ENCODE results near the gene FBXO34. TPM values are rescaled to one million over a fixed set of nuclear protein-coding genes. Genes with fewer than 3 reads are reported as not detected.
A peak's percentile ranks its signal among the peaks of the same experiment; 100 is the strongest.

Gene FBXO34
- total RNA-seq, 1 experiment from 2014 or later: 18.8 TPM

- Histone ChIP-seq H3K27ac (ENCODE audit: low read length) (no peak overlapping the region), H3K4me1 (ENCODE audit: control insufficient read depth, insufficient read depth, low read length) (peaks cover 20% of the 10 kb centered on the region), H3K9me3 (ENCODE audit: control insufficient read depth, insufficient read depth, low read depth, low read length) (no peaks in the 10 kb centered on the region), H3K36me3 (ENCODE audit: control insufficient read depth, insufficient read depth, low read length) (no peaks in the 10 kb centered on the region), H3K4me3 (ENCODE audit: low read depth in 2 of 2, low read length in 2 of 2) (no peak overlapping the region), H3K27me3 (ENCODE audit: control insufficient read depth, insufficient read depth, low read length) (no peaks in the 10 kb centered on the region)
- POLR2A ChIA-PET: no interaction called here
- TF ChIP-seq CTCF (IDR thresholded peaks at IDR 0.05) (no peak), TCF7L2 (IDR thresholded peaks at IDR 0.05; ENCODE audit: low read depth, low read length) (no peak), SIN3A (IDR thresholded peaks at IDR 0.05; ENCODE audit: borderline replicate concordance, insufficient read depth, low read depth, low read length) (no peak), REST (IDR thresholded peaks at IDR 0.05; ENCODE audit: insufficient read depth in 1 of 2, low read depth in 2 of 2, low read length in 1 of 2) (no peak), POLR2AphosphoS5 (IDR thresholded peaks at IDR 0.05; ENCODE audit: low read depth, low read length) (no peak)
- intact Hi-C loops (cut with micrococcal nuclease; ENCODE audit: unreplicated experiment): no loop called here
- BruUV-seq (replicated peaks): no TSS peak
- CTCF ChIA-PET: no interaction called here
- peak; percentile 35; the same call in 1 of the 2 replicates for ATAC-seq
- no peak for DNase-seq (ENCODE audit: low read depth, low spot score)
- in situ Hi-C loops (cut with HindIII; ENCODE audit: low pct_unique_long_range_greater_than_20kb, low sequenced_read_pairs): no loop called here
These were observed 13.9 kb downstream of the FBXO34 start for GRCh38 chr14:55285048-55285652.

- no peaks in the 10 kb centered on the region for H3K9me3 ChIP-seq (ENCODE audit: control insufficient read depth, insufficient read depth, low read depth, low read length)
- no peak for DNase-seq (ENCODE audit: low read depth, low spot score)
- H3K27ac ChIP-seq (ENCODE audit: low read length): no peak overlapping the region
- intact Hi-C loops (cut with micrococcal nuclease; ENCODE audit: unreplicated experiment): no loop called here
- no peak overlapping the region for H3K4me3 ChIP-seq (ENCODE audit: low read depth in 2 of 2, low read length in 2 of 2)
- no TSS peak for BruUV-seq (replicated peaks)
- CTCF ChIA-PET: interaction anchor here (0.6 kb wide), 1 partner anchor 67 kb away, joined by 4 read pairs; no protein-coding TSS in a partner anchor
- ATAC-seq: no peak
- TF ChIP-seq TCF7L2 (IDR thresholded peaks at IDR 0.05; ENCODE audit: low read depth, low read length) (no peak), REST (IDR thresholded peaks at IDR 0.05; ENCODE audit: insufficient read depth in 1 of 2, low read depth in 2 of 2, low read length in 1 of 2) (no peak), CTCF (IDR thresholded peaks at IDR 0.05) (no peak), SIN3A (IDR thresholded peaks at IDR 0.05; ENCODE audit: borderline replicate concordance, insufficient read depth, low read depth, low read length) (no peak), POLR2AphosphoS5 (IDR thresholded peaks at IDR 0.05; ENCODE audit: low read depth, low read length) (no peak)
- no peaks in the 10 kb centered on the region for H3K27me3 ChIP-seq (ENCODE audit: control insufficient read depth, insufficient read depth, low read length)
- in situ Hi-C loops (cut with HindIII; ENCODE audit: low pct_unique_long_range_greater_than_20kb, low sequenced_read_pairs): no loop called here
- no peaks in the 10 kb centered on the region for H3K36me3 ChIP-seq (ENCODE audit: control insufficient read depth, insufficient read depth, low read length)
- H3K4me1 ChIP-seq (ENCODE audit: control insufficient read depth, insufficient read depth, low read length): peaks cover 20% of the 10 kb centered on the region
- POLR2A ChIA-PET: no interaction called here
These were observed 17.2 kb downstream of the FBXO34 start for GRCh38 chr14:55288439-55288838.

Data from Panc1 (cell line).